CD14-positive monocyte (primary cell): ENCODE measurements around the gene CRISP3. TPM values are rescaled to one million over a fixed set of nuclear protein-coding genes. Genes with fewer than 3 reads are reported as not detected.

Experiments
- DNase-seq, 3 donors: peaks; one replicate each; pipeline ENCODE4 v3.0.0-alpha.2; 2011 to 2022
- H2AFZ ChIP-seq: 2 replicates; pipeline ENCODE4 v1.6.0; 2012; ENCODE audit warnings: mild to moderate bottlenecking, low read depth, low read length, inconsistent platforms; ENCODE audit not compliant: insufficient read depth, poor library complexity, severe bottlenecking
- H3K27ac ChIP-seq, 2 donors: 1 replicate in 1 of 2; 2 replicates in 1 of 2; pipeline ENCODE4 v1.5.1; 2012 to 2013; ENCODE audit warnings: low read length in 2 of 2, control low read depth in 1 of 2, inconsistent platforms in 1 of 2, low read depth in 1 of 2, mild to moderate bottlenecking in 1 of 2
- H3K27me3 ChIP-seq, 2 donors: one replicate each; pipeline versions ENCODE4 v1.6.0 to v1.6.1; 2011 to 2013; ENCODE audit warnings: low read length in 2 of 2; ENCODE audit not compliant: control insufficient read depth in 2 of 2, insufficient read depth in 2 of 2
- H3K36me3 ChIP-seq, 2 donors: replicated peaks in 1 of 2; 1 replicate in 1 of 2; 2 replicates in 1 of 2; pipeline versions ENCODE4 v1.5.1 to v1.6.1; 2012 to 2013; ENCODE audit warnings: low read length in 2 of 2, control low read depth in 1 of 2, inconsistent platforms in 1 of 2, mild to moderate bottlenecking in 1 of 2; ENCODE audit not compliant: insufficient read depth in 2 of 2, control insufficient read depth in 1 of 2
- H3K4me1 ChIP-seq, 2 donors: 1 replicate in 1 of 2; 2 replicates in 1 of 2; pipeline versions ENCODE4 v1.5.1 to v1.6.1; 2012 to 2013; ENCODE audit warnings: low read length in 2 of 2, control low read depth in 1 of 2, inconsistent platforms in 1 of 2, mild to moderate bottlenecking in 1 of 2, moderate library complexity in 1 of 2; ENCODE audit not compliant: insufficient read depth in 2 of 2, control insufficient read depth in 1 of 2
- H3K4me2 ChIP-seq: replicated peaks from 2 replicates; pipeline ENCODE3; 2012; ENCODE audit warnings: low read length, moderate library complexity, mild to moderate bottlenecking; ENCODE audit not compliant: poor library complexity, severe bottlenecking; ENCODE audit errors: extremely low read depth
- H3K4me3 ChIP-seq, 3 experiments: fragments of 200-600 bp in 1 of 3; sonication (generic) in 1 of 3; replicated peaks in 1 of 3; 1 replicate in 2 of 3; 2 replicates in 1 of 3; pipeline ENCODE4 v1.5.1; 2011 to 2013; ENCODE audit warnings: low read length in 3 of 3, mild to moderate bottlenecking in 3 of 3, control low read depth in 2 of 3, low read depth in 2 of 3, inconsistent platforms in 1 of 3, moderate library complexity in 1 of 3
- H3K79me2 ChIP-seq: 2 replicates; pipeline ENCODE4 v1.6.0; 2012; ENCODE audit warnings: mild to moderate bottlenecking, control low read depth, inconsistent platforms, low read length, moderate library complexity; ENCODE audit not compliant: insufficient read depth
- H3K9ac ChIP-seq: 2 replicates; pipeline ENCODE4 v1.6.0; 2017; ENCODE audit warnings: low read length, mild to moderate bottlenecking; ENCODE audit not compliant: insufficient read depth, poor library complexity, severe bottlenecking
- H3K9me3 ChIP-seq, 2 donors: replicated peaks in 1 of 2; 1 replicate in 1 of 2; 2 replicates in 1 of 2; pipeline versions ENCODE4 v1.5.1 to v1.6.1; 2012 to 2013; ENCODE audit warnings: low read length in 2 of 2, control low read depth in 1 of 2; ENCODE audit not compliant: control insufficient read depth in 1 of 2, insufficient read depth in 1 of 2
- H4K20me1 ChIP-seq: 2 replicates; pipeline ENCODE4 v1.6.0; 2012; ENCODE audit warnings: mild to moderate bottlenecking, low read length, control low read depth, moderate library complexity; ENCODE audit not compliant: insufficient read depth
- H3K27ac Mint-ChIP-seq, 7 donors: one replicate each; pipeline ENCODE4 v1.8.0; 2020; ENCODE audit warnings: mild to moderate bottlenecking in 7 of 7, mixed read lengths in 7 of 7, moderate library complexity in 6 of 7, inconsistent platforms in 2 of 7
- H3K27me3 Mint-ChIP-seq, 3 donors: one replicate each; pipeline ENCODE4 v1.8.0; 2021 to 2022; ENCODE audit warnings: low read depth in 3 of 3, mild to moderate bottlenecking in 3 of 3, mixed read lengths in 3 of 3, moderate library complexity in 3 of 3, inconsistent platforms in 1 of 3
- H3K36me3 Mint-ChIP-seq, 2 donors: one replicate each; pipeline ENCODE4 v1.8.0; 2020; ENCODE audit warnings: mixed read lengths in 2 of 2, inconsistent platforms in 1 of 2, mild to moderate bottlenecking in 1 of 2
- H3K4me1 Mint-ChIP-seq: one replicate; pipeline ENCODE4 v1.8.0; 2020; ENCODE audit warnings: mild to moderate bottlenecking, mixed read lengths
- H3K4me3 Mint-ChIP-seq, 2 donors: one replicate each; pipeline ENCODE4 v1.8.0; 2020; ENCODE audit warnings: mild to moderate bottlenecking in 2 of 2, mixed read lengths in 2 of 2, moderate library complexity in 1 of 2
- H3K9me3 Mint-ChIP-seq, 7 donors: one replicate each; pipeline ENCODE4 v1.8.0; 2020 to 2022; ENCODE audit warnings: mixed read lengths in 7 of 7, mild to moderate bottlenecking in 6 of 7, moderate library complexity in 6 of 7, inconsistent platforms in 2 of 7
- CTCF ChIP-seq: fragments of 200-600 bp; IDR thresholded peaks from one replicate; pipeline ENCODE4 v1.8.0; 2022; ENCODE audit warnings: antibody characterized with exemption, mild to moderate bottlenecking
- WGBS: methylation state at CpG from one replicate; pipeline ENCODE4 v1.1.5; 2013; ENCODE audit warnings: missing lambda C conversion rate; ENCODE audit not compliant: insufficient coverage; 5-methylcytosine and 5-hydroxymethylcytosine counted together
- intact Hi-C, 2 donors: fragments of 100-400 bp; cut with micrococcal nuclease; formaldehyde crosslinking; loops; one replicate each; pipeline versions ENCODE4 v1.15.0 to v1.15.1; 2023
- polyA plus RNA-seq, 3 donors: library from polyadenylated mRNA; depleted of rRNA in 1 of 3; unstranded in 2 of 3; stranded (reverse) in 1 of 3; fragments of 300-500 nt in 2 of 3; fragments of >200 nt in 1 of 3; fragmentation: Illumina TruSeq in 2 of 3; gene quantifications; 1 replicate in 2 of 3; 2 replicates in 1 of 3; pipeline ENCODE4 v1.2.3, GENCODE V29; 2012 to 2021

CRISP3 gene
- polyA plus RNA-seq, 3 donors, result not detected

- no peak for TF ChIP-seq CTCF
- Mint-ChIP-seq H3K9me3 (peaks cover 0 to 17% (median 11%) of the 10 kb centered on the region in 7 donors), H3K4me3 (no peak overlapping the region), H3K36me3 (no peaks in the 10 kb centered on the region), H3K4me1 (no peaks in the 10 kb centered on the region), H3K27ac (no peak overlapping the region), H3K27me3 (peaks cover 0 to 2% (median 0%) of the 10 kb centered on the region in 3 donors)
- no peaks in the 10 kb centered on the region for H4K20me1 ChIP-seq
- DNase-seq, result no peak
- no peaks in the 10 kb centered on the region for H3K4me1 ChIP-seq
- no peaks in the 10 kb centered on the region for H3K27me3 ChIP-seq
- 80% methylated on average over 1 of the region's 2 CpGs for WGBS
- H3K4me3 ChIP-seq, result no peak overlapping the region
- intact Hi-C loops, result no loop called here
- H3K79me2 ChIP-seq, result no peaks in the 10 kb centered on the region
- H2AFZ ChIP-seq, result no peak overlapping the region
- no peak overlapping the region for H3K27ac ChIP-seq
- peaks cover 0 to 11% of the 10 kb centered on the region in 2 donors for H3K9me3 ChIP-seq
- no peak overlapping the region for H3K9ac ChIP-seq
- no peaks in the 10 kb centered on the region for H3K36me3 ChIP-seq
- no peak overlapping the region for H3K4me2 ChIP-seq
Measured at GRCh38 chr6:49721297-49721696, 22.9 kb downstream of the CRISP3 start.

GRCh38 chr6:49720372-49720771 lies 23.8 kb downstream of the CRISP3 start:
- TF ChIP-seq CTCF, result no peak
- no peaks in the 10 kb centered on the region for H4K20me1 ChIP-seq
- DNase-seq, result no peak
- H3K36me3 ChIP-seq, result no peaks in the 10 kb centered on the region
- H3K9me3 ChIP-seq, result peaks cover 0 to 11% of the 10 kb centered on the region in 2 donors
- intact Hi-C loops, result no loop called here
- H2AFZ ChIP-seq, result no peak overlapping the region
- Mint-ChIP-seq H3K4me3 (no peak overlapping the region), H3K27ac (no peak overlapping the region), H3K36me3 (no peaks in the 10 kb centered on the region), H3K4me1 (no peaks in the 10 kb centered on the region), H3K27me3 (peaks cover 0 to 2% (median 0%) of the 10 kb centered on the region in 3 donors), H3K9me3 (peaks cover 0 to 14% (median 10%) of the 10 kb centered on the region in 7 donors)
- no peak overlapping the region for H3K4me3 ChIP-seq
- no peak overlapping the region for H3K4me2 ChIP-seq
- no peak overlapping the region for H3K27ac ChIP-seq
- H3K4me1 ChIP-seq, result no peaks in the 10 kb centered on the region
- H3K9ac ChIP-seq, result no peak overlapping the region
- 83% methylated on average over 3 of the region's 7 CpGs for WGBS
- H3K79me2 ChIP-seq, result no peaks in the 10 kb centered on the region
- no peaks in the 10 kb centered on the region for H3K27me3 ChIP-seq
